Motor neuron (in vitro differentiated cells): ENCODE data around the gene ERP44. TPM values are rescaled to one million over a fixed set of nuclear protein-coding genes. Genes with fewer than 3 reads are reported as not detected.
A peak's percentile ranks its signal among the peaks of the same experiment; 100 is the strongest.
"Not testable (repeated sequence)": the region's sequence is repeated elsewhere in the genome, so short reads cannot be mapped to it uniquely, and the experiment has no call there.

ENCODE experiments used
- ATAC-seq, 8 experiments: fragments of 200-7000 bp; cut with Tn5 transposase; replicated peaks in 6 of 8; 2 replicates each; pipeline ENCODE4 v1.8.0; 2021; ENCODE audit warnings: mild to moderate bottlenecking in 8 of 8, moderate library complexity in 8 of 8
- H3K27ac ChIP-seq, 2 donors: fragments of 250-450 bp; sonication (Bioruptor Pico); 2 replicates each; pipeline ENCODE4 v1.9.0; 2021; ENCODE audit warnings: antibody characterized with exemption in 2 of 2, mild to moderate bottlenecking in 2 of 2, moderate library complexity in 1 of 2
- H3K4me1 ChIP-seq, 2 donors: fragments of 250-450 bp; sonication (Bioruptor Pico); replicated peaks in 1 of 2; 2 replicates each; pipeline ENCODE4 v1.6.1; 2021; ENCODE audit warnings: antibody characterized with exemption in 2 of 2, mild to moderate bottlenecking in 2 of 2, moderate library complexity in 1 of 2
- H3K4me3 ChIP-seq, 5 donors: fragments of 250-450 bp; sonication (Bioruptor Pico); 2 replicates each; pipeline ENCODE4 v1.9.0; 2021; ENCODE audit warnings: antibody characterized with exemption in 5 of 5, mild to moderate bottlenecking in 5 of 5, moderate library complexity in 4 of 5
- WGBS, 10 experiments: fragments of 450-650 bp; shearing (Covaris generic); methylation state at CpG; one replicate each; pipeline ENCODE4 v1.0.0; 2022; 5-methylcytosine and 5-hydroxymethylcytosine counted together
- in situ Hi-C, 9 experiments: fragments of 400-800 bp; cut with MboI; loops; one replicate each; pipeline ENCODE4 v1.15.0; 2021; ENCODE audit warnings: low sequenced_read_pairs in 9 of 9, low pct_unique_long_range_greater_than_20kb in 2 of 9; ENCODE audit not compliant: unreplicated experiment in 9 of 9
- total RNA-seq, 8 experiments: library from RNA; unstranded; fragments of 300-600 nt; gene quantifications; 2 replicates each; pipeline versions ENCODE4 v1.2.3 to v1.2.4, GENCODE V29; 2022

ERP44 gene
- total RNA-seq, 8 experiments from 2014 or later, result 10.6 to 32.5 (median 18.0) TPM

DNA sequence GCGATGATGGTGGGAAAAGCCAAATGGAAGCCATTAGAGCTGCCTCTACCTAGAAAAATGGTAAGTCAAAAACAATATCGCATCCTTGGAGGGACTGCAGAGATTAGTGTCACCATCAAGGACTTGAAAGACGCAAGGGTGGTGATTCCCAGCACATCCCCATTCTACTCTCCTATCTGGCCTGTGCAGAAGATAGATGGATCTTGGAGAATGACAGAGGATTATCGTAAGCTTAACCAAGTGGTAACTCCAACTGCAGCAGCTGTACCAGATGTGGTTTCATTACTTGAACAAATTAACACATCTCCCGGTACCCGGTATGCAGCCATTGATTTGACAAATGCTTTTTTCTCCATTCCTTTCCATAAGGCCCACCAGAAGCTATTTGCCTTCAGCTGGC lies 23.8 kb downstream of the ERP44 start:
- Histone ChIP-seq H3K4me1 (no peaks in the 10 kb centered on the region), H3K4me3 (no peak overlapping the region), H3K27ac (no peak overlapping the region)
- WGBS, 10 experiments, result 83 to 100% (median 100%) methylated on average over 1 to 6 of the region's 6 CpGs; no CpG with 5 or more reads in 3 of the 10 experiments
- in situ Hi-C loops, result no loop called here
- no peak for ATAC-seq

GRCh38 chr9:100074093-100074492 lies 24.7 kb downstream of the ERP44 start:
- H3K27ac ChIP-seq, result no peak overlapping the region
- H3K4me1 ChIP-seq, result no peaks in the 10 kb centered on the region
- in situ Hi-C loops, result no loop called here
- H3K4me3 ChIP-seq, result no peak overlapping the region
- ATAC-seq, result peak in 1 of 8 experiments; percentile 23
- 65 to 100% (median 93%) methylated on average over 2 to 6 of the region's 6 CpGs; no CpG with 5 or more reads in 2 of the 10 experiments for WGBS, 10 experiments

DNA sequence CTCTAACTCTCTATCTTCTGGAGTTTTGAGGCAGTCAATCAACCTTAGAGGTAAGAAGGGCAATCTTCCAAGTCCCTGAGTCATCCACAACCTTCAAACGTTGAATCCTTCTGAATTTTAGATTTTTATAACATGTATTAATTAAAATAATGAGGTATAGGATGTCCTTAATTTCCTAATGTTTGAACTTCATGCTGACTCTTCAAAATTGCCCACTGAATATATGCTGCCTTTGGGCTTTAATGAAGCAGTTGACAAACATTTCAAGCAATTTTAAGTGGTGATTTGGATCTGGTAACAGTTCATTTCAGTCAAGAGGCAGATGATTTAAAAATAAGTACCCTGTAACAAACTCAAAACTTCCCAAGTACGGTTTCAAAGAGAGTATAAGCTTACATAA lies 26.0 kb downstream of the ERP44 start:
- in situ Hi-C loops, result no loop called here

DNA sequence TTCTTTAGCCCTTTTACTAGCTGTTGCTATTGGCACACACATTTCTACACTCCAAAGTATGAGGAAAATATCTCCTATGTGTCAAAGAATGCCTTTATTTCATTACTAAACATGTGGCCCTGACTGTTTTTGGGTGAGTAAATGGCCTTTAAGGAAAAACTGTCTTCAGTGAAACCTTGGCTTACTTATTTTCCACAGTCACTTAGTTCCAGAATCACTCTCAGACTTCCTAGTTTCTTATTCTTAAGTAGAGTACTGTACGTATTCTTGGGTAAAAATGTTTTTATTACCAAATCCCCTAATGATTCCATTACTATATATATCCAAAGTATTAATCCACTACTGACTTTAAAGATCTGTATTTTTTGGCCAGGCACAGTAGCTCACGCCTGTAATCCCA lies 27.5 kb downstream of the ERP44 start:
- 80 to 100% (median 100%) methylated on average over 1 to 2 of the region's 2 CpGs; no CpG with 5 or more reads in 1 of the 10 experiments for WGBS, 10 experiments
- no peak overlapping the region for H3K27ac ChIP-seq
- in situ Hi-C loops, result no loop called here
- ATAC-seq, result no peak
- H3K4me1 ChIP-seq, result no peaks in the 10 kb centered on the region
- H3K4me3 ChIP-seq, result no peak overlapping the region

More for the DNA sequence above, 26.0 kb downstream of the ERP44 start:
- WGBS, 10 experiments, result 50 to 100% (median 88%) methylated on average over 1 to 2 of the region's 2 CpGs
- no peaks in the 10 kb centered on the region for H3K4me1 ChIP-seq
- no peak overlapping the region for H3K27ac ChIP-seq
- no peak overlapping the region for H3K4me3 ChIP-seq
- no peak for ATAC-seq

DNA sequence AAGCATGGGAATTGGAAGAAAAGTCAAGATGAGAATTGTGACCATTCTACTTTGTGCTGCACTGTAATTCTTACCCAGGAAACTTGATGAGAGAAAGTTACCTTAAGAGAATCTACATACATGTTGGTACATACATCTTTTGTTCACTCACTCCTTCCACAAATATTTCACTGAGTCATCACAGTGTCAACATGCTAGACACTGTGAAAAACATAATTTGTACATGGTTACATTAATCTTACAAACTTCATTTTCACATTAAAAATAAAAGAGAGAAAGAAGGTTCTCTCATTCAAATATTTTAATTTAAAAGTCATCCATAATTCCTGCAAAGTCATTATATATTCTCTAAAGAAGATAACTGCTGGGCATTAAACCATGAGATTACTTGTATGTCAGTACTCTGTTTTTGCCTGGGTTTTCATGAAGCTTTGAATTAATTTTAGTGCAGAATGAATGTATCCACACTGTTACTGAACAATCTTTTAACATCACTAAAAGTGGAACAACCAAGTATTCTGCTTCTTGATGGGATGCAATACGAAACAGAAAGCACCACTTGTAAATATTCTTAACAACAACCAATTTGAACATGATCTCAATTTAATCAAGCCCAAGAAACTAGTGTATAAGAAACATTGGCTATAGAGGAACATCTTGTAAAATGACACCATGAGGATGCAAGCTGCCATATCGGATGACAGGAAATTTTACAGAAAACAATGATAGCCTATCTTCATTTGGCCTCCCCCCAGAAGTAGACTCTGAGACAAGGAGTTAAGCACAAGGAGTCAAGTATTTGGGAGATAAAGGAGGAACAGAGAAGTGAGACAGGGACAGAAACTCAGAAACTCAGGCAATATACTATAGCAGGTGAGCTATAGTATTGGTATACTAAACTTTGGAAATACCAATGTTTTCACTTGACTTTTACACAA lies 28.4 kb downstream of the ERP44 start:
- WGBS, 10 experiments, result 80 to 100% (median 96%) methylated on average over 1 to 2 of the region's 2 CpGs; no CpG with 5 or more reads in 4 of the 10 experiments
- in situ Hi-C loops, result no loop called here
- no peak for ATAC-seq
- H3K4me1 ChIP-seq, result no peaks in the 10 kb centered on the region
- H3K4me3 ChIP-seq, result no peak overlapping the region
- H3K27ac ChIP-seq, result no peak overlapping the region

- H3K27ac ChIP-seq, H3K4me3 ChIP-seq, in situ Hi-C loops, H3K4me1 ChIP-seq, ATAC-seq: not testable (repeated sequence)
- WGBS, 10 experiments, result no CpG with 5 or more reads among the region's 3 CpGs
These were observed 29.7 kb downstream of the ERP44 start for GRCh38 chr9:100069068-100069467.

DNA sequence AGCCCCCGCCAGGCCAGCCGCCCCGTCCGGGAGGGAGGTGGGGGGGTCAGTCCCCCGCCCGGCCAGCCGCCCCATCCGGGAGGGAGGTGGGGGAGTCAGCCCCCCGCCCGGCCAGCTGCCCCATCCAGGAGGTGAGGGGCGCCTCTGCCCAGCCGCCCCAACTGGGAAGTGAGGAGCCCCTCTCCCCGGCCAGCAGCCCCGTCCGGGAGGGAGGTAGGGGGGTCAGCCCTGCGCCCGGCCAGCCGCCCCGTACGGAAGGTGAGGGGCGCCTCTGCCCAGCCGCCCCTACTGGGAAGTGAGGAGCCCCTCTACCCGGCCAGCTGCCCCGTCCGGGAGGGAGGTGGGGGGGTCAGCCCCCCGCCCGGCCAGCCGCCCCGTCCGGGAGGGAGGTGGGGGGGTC lies 30.8 kb downstream of the ERP44 start:
- in situ Hi-C loops, H3K27ac ChIP-seq, H3K4me1 ChIP-seq, ATAC-seq, H3K4me3 ChIP-seq: not testable (repeated sequence)
- WGBS, 10 experiments, result no CpG with 5 or more reads among the region's 30 CpGs

GRCh38 chr9:100066539-100066938 lies 32.3 kb downstream of the ERP44 start:
- Histone ChIP-seq H3K4me1 (no peaks in the 10 kb centered on the region), H3K27ac (no peak overlapping the region), H3K4me3 (no peak overlapping the region)
- ATAC-seq, result peak in 3 of 8 experiments; percentile 15 to 27 (median 23)
- in situ Hi-C loops, result no loop called here
- WGBS, 10 experiments, result 85 to 100% (median 92%) methylated on average over 2 of the region's 2 CpGs; no CpG with 5 or more reads in 3 of the 10 experiments

DNA sequence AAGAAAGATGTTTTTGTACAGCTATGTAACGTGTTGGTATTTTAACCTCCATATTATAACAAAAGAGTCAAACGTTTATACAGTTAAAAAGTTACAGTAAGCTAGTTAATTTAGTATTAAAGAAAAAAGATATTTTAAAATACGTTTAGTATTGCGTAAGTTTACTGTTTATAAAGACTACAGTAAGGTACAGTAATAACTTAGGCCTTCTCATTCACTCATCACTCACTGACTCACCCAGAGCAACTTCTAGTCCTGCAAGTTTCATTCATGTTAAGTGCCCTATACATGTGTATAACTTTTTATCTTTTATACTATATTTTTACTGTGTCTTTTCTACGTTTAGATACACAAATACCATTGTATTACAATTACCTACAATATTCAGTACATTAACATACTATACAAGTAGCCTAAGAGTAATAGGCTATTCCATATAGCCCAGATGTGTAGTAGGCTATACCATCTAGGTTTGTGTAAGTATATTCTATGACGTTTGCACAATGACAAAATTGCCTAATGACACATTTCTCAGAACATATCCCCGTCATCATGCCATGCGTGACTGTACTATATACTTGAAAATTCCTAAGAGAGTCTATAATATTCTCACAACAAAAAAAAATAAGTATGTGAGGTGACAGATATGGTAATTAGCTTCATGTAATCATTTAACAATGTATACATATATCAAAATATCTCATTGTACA lies 33.8 kb downstream of the ERP44 start:
- peak in 2 of 8 experiments; percentile 27 to 54 for ATAC-seq
- WGBS, 10 experiments, result 19 to 96% (median 86%) methylated on average over 3 to 8 of the region's 8 CpGs
- in situ Hi-C loops, result no loop called here
- H3K4me1 ChIP-seq, result no peaks in the 10 kb centered on the region
- H3K27ac ChIP-seq, result no peak overlapping the region
- H3K4me3 ChIP-seq, result no peak overlapping the region

- WGBS, 10 experiments, result 17 to 100% (median 37%) methylated on average over 1 to 3 of the region's 3 CpGs; no CpG with 5 or more reads in 1 of the 10 experiments
- ATAC-seq, result peak in 3 of 8 experiments; percentile 90 to 97 (median 93)
- Histone ChIP-seq H3K4me1 (no peaks in the 10 kb centered on the region), H3K4me3 (no peak overlapping the region), H3K27ac (no peak overlapping the region)
- in situ Hi-C loops, result no loop called here
These were observed 35.6 kb downstream of the ERP44 start for GRCh38 chr9:100063185-100063584.

DNA sequence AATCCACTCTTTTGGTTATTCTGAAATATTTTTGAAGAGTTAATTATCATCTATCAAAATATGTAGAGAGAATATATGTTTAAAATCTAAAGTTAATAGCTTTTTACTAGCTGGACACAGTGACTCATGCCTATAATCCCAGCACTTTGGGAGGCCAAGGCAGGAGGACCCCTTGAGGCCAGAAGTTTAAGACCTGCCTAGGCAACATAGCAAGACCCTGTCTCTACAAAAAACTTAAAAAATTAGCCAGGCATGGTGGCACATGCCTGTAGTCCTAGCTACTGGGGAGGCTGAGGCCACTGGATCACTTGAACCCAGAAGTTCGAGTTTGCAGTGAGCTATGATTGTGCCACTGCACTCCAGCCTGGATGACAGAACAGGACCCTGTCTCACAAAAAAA lies 36.1 kb downstream of the ERP44 start:
- H3K27ac ChIP-seq, H3K4me1 ChIP-seq, H3K4me3 ChIP-seq, in situ Hi-C loops: not testable (repeated sequence)
- ATAC-seq, result peak in 1 of 8 experiments; percentile 23
- WGBS, 10 experiments, result 38 to 100% (median 83%) methylated on average over 1 of the region's 1 CpG; no CpG with 5 or more reads in 5 of the 10 experiments

- in situ Hi-C loops, result no loop called here
- no peaks in the 10 kb centered on the region for H3K4me1 ChIP-seq
- no peak overlapping the region for H3K4me3 ChIP-seq
- no peak overlapping the region for H3K27ac ChIP-seq
- ATAC-seq, result no peak
- WGBS, 10 experiments, result 86 to 100% (median 95%) methylated on average over 2 to 4 of the region's 4 CpGs
These were observed 39.9 kb downstream of the ERP44 start for GRCh38 chr9:100058699-100059579.
